Measurements from ENCODE around the gene LIN7A. TPM values are rescaled to one million over a fixed set of nuclear protein-coding genes. Genes with fewer than 3 reads are reported as not detected.

Gene LIN7A
- total RNA-seq, 1 donor: 6.5 TPM

DNA sequence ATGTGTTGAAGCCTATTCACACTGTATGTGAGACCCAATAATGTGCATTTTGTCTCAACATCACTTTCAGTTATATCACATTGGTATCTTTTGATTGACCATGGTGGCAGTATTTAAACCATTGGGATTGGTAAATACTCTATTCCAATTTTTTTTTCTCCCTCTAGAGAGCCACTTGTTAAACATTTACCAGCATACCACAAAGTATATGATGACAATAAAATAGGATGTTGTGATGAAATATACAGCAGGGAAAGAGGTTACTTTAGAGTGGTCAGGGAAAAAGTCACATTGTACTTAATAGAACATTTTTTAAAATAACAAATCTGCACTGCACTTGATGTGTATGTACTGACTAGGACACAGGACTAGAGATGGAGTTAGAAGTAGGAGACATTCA is 5.6 kb upstream of the LIN7A start:
- Histone ChIP-seq H3K27me3 (ENCODE audit: insufficient read depth, low read length) (no peaks in the 10 kb centered on the region), H3K79me2 (ENCODE audit: insufficient read depth, low read length) (no peaks in the 10 kb centered on the region), H3K4me3 (ENCODE audit: insufficient read depth, low read length) (no peak overlapping the region), H3K4me2 (ENCODE audit: insufficient read depth, low read length) (no peak overlapping the region), H4K20me1 (ENCODE audit: insufficient read depth, low read length) (no peaks in the 10 kb centered on the region), H3K36me3 (ENCODE audit: insufficient read depth, low read length) (no peaks in the 10 kb centered on the region), H3K4me1 (ENCODE audit: insufficient read depth, low read length) (peaks cover 17% of the 10 kb centered on the region), H3K9me3 (ENCODE audit: low read depth, low read length) (no peaks in the 10 kb centered on the region), H3K27ac (ENCODE audit: low read depth, low read length) (no peak overlapping the region), H2AFZ (ENCODE audit: low read length) (no peak overlapping the region)
- no peak for TF ChIP-seq CTCF (IDR thresholded peaks at IDR 0.05; ENCODE audit: extremely low read depth, low read depth, low read length)
- no peak for DNase-seq (ENCODE audit: insufficient read length, low spot score, missing footprints)

DNA sequence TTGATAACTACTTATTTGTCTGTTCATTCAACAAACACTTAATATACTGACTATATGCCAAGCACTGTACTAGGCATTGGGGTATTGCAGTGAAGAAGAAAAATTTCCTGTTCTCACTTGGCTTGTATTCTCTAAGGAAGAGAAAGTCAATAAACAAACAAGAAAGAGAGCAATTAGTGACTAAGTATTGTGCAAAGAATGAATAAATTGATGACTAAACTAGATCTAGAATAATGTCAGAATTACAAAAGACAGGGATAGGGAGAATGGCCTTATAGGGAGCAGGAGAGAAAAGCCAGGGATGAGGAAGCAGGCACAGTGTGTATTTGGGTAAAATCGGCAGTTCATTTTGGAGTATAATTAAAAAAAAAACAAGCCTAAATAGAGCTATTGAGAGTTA is 4.2 kb upstream of the LIN7A start:
- no peak overlapping the region for H3K4me2 ChIP-seq (ENCODE audit: insufficient read depth, low read length)
- H3K27me3 ChIP-seq (ENCODE audit: insufficient read depth, low read length): no peaks in the 10 kb centered on the region
- TF ChIP-seq CTCF (IDR thresholded peaks at IDR 0.05; ENCODE audit: extremely low read depth, low read depth, low read length): no peak
- H3K36me3 ChIP-seq (ENCODE audit: insufficient read depth, low read length): no peaks in the 10 kb centered on the region
- H3K4me3 ChIP-seq (ENCODE audit: insufficient read depth, low read length): no peak overlapping the region
- no peak overlapping the region for H2AFZ ChIP-seq (ENCODE audit: low read length)
- H4K20me1 ChIP-seq (ENCODE audit: insufficient read depth, low read length): no peaks in the 10 kb centered on the region
- no peak overlapping the region for H3K27ac ChIP-seq (ENCODE audit: low read depth, low read length)
- peaks cover 18% of the 10 kb centered on the region for H3K4me1 ChIP-seq (ENCODE audit: insufficient read depth, low read length)
- peak; percentile 32 for DNase-seq (ENCODE audit: insufficient read length, low spot score, missing footprints)
- H3K9me3 ChIP-seq (ENCODE audit: low read depth, low read length): no peaks in the 10 kb centered on the region
- H3K79me2 ChIP-seq (ENCODE audit: insufficient read depth, low read length): peaks cover 4% of the 10 kb centered on the region

GRCh38 chr12:80939231-80939950 is 1.7 kb upstream of the LIN7A start:
- Histone ChIP-seq H3K79me2 (ENCODE audit: insufficient read depth, low read length) (peaks cover 21% of the 10 kb centered on the region), H3K9me3 (ENCODE audit: low read depth, low read length) (no peaks in the 10 kb centered on the region), H3K27me3 (ENCODE audit: insufficient read depth, low read length) (no peaks in the 10 kb centered on the region), H4K20me1 (ENCODE audit: insufficient read depth, low read length) (no peaks in the 10 kb centered on the region), H3K36me3 (ENCODE audit: insufficient read depth, low read length) (no peaks in the 10 kb centered on the region), H3K4me3 (ENCODE audit: insufficient read depth, low read length) (no peak overlapping the region), H3K4me2 (ENCODE audit: insufficient read depth, low read length) (peak overlapping the region; percentile 15), H3K27ac (ENCODE audit: low read depth, low read length) (no peak overlapping the region), H3K4me1 (ENCODE audit: insufficient read depth, low read length) (peaks cover 26% of the 10 kb centered on the region), H2AFZ (ENCODE audit: low read length) (no peak overlapping the region)
- TF ChIP-seq CTCF (IDR thresholded peaks at IDR 0.05; ENCODE audit: extremely low read depth, low read depth, low read length): no peak
- peak; percentile 45 for DNase-seq (ENCODE audit: insufficient read length, low spot score, missing footprints)

- DNase-seq (ENCODE audit: insufficient read length, low spot score, missing footprints): no peak
- H3K27me3 ChIP-seq (ENCODE audit: insufficient read depth, low read length): no peaks in the 10 kb centered on the region
- H3K4me3 ChIP-seq (ENCODE audit: insufficient read depth, low read length): peak overlapping the region; percentile 85
- no peaks in the 10 kb centered on the region for H3K9me3 ChIP-seq (ENCODE audit: low read depth, low read length)
- peak overlapping the region; percentile 80 for H3K4me2 ChIP-seq (ENCODE audit: insufficient read depth, low read length)
- no peak overlapping the region for H3K27ac ChIP-seq (ENCODE audit: low read depth, low read length)
- no peaks in the 10 kb centered on the region for H3K36me3 ChIP-seq (ENCODE audit: insufficient read depth, low read length)
- no peaks in the 10 kb centered on the region for H4K20me1 ChIP-seq (ENCODE audit: insufficient read depth, low read length)
- no peak for TF ChIP-seq CTCF (IDR thresholded peaks at IDR 0.05; ENCODE audit: extremely low read depth, low read depth, low read length)
- H3K4me1 ChIP-seq (ENCODE audit: insufficient read depth, low read length): peaks cover 26% of the 10 kb centered on the region
- H3K79me2 ChIP-seq (ENCODE audit: insufficient read depth, low read length): peaks cover 30% of the 10 kb centered on the region
- H2AFZ ChIP-seq (ENCODE audit: low read length): peak overlapping the region; percentile 3
Measured at GRCh38 chr12:80938397-80938796, 663 bp upstream of the LIN7A start.
